HG03066 (cell line): ENCODE measurements around the gene HNRNPL.
A peak's percentile ranks its signal among the peaks of the same experiment; 100 is the strongest.
"Not testable (repeated sequence)": the region's sequence is repeated elsewhere in the genome, so short reads cannot be mapped to it uniquely, and the experiment has no call there.

ENCODE experiments used
- ATAC-seq: cut with Tn5 transposase; IDR thresholded peaks from one replicate; pipeline ENCODE4 v1.9.1; 2021; ENCODE audit warnings: low read depth; ENCODE audit not compliant: unreplicated experiment

Gene HNRNPL

DNA sequence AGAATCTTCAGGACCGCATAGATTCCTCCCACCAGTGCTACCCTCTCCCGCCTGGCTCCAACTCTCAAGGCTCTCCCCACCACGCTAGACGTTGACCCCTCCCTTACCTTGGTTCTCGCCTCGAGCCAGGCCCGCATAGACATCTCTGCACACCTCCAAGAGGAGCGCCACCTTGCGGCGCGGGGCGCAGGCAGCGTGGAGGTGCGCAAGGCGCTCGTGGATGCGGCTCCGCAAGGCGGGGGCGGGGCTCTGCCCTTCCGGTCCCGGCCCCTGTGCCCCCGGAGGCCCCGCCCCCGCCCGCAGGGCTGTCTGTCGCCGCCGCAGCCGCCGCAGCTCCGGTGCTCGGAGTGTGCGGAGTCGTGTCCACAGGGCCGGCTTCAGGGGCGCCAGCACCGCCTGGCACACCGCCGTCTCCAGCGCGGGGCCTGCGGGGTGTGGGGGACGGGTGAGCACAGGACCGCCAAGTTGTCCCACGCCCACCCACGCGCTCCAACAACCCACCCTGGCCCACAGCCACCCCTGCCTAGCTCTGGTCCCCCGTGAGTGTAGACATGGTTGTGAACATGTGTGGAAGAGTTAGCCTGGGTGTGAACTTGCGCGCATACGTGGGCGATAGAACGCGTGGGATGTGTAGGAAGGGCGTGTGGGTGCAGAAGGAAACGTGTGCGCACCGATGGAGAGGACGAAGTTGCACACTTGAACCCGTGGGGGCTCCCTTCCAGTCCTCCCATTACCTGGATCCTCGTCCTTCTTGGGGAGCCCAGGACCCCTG lies 20.2 kb upstream of the HNRNPL start:
- peak; percentile 73 for ATAC-seq

DNA sequence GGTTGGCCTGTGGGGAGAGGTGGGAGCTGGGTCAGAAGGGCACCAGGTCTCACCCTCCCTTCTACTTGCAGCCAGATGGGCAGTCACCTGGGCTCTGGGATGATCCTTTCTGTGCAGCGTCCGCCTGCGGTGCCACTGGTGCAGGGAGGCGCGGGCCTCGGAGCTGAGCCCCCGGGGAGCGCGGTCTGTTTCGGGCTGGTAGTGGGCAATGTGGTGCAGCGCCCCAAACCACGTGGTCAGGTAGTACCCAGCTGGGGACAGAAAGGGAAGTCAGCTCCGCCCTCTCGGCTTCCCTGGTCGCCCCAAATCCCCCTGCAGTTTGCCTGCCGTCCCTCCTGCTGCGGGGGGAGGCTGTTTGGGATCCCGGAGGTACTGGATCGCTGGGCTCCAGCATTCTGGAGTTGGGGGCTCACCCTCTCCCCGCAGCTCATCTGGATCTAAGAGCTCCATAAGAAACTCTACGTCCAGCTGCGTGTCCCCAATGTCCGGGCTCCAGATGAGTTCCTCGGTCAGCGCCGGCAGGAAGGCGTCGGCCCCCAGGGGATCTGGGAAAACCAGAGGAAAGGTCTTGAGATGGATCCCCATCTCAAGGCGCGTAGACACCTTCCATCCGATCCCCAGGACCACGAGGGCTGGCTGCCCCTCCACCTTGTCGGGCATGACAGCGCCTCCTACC lies 19.5 kb upstream of the HNRNPL start:
- no peak for ATAC-seq

DNA sequence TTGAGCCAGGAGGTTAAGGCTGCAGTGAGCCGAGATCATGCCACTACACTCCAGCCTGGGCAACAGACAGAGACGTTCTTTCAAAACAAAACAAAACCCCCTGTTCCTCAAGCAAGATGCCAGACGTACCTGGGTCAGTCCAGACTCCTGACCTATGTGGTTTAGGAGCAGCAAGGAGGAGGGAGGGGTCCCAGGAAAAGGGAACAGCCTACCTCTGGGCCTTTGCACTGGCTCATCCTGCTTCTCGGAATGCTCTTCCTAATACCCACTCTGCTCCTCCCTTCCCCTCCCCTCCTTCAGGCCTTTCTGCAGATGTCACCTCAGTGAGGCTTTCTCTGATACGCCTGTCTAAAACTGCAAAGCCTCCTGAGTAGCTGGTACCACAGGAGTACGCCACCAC lies 18.8 kb upstream of the HNRNPL start:
- no peak for ATAC-seq

DNA sequence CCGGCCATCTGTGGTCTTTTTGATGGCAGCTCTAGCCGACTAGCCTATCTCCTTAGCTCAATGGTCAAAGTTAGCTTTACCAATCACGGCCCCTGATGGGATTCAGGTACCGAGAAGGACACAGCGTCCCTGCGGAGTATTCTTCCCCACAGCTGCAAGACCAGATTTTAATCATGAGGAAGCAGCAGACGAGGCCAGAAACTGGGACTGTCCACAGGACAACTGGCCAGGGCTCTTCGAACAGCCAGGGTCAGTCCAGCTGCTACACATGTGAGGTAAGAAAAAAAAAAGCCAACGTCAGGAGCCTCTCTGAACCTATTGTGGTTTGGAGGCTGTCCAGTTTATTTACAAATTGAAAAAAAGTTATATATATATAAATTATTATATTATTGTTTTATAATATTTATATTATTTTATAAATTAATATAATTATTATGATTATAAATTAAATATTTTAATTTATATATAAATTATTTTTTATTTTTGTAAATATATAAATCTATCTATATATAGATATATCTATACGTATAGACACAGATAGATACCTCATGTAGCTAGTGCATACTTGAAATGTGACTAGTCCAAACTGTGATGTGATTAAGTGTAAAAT lies 17.5 kb upstream of the HNRNPL start:
- ATAC-seq = no peak

DNA sequence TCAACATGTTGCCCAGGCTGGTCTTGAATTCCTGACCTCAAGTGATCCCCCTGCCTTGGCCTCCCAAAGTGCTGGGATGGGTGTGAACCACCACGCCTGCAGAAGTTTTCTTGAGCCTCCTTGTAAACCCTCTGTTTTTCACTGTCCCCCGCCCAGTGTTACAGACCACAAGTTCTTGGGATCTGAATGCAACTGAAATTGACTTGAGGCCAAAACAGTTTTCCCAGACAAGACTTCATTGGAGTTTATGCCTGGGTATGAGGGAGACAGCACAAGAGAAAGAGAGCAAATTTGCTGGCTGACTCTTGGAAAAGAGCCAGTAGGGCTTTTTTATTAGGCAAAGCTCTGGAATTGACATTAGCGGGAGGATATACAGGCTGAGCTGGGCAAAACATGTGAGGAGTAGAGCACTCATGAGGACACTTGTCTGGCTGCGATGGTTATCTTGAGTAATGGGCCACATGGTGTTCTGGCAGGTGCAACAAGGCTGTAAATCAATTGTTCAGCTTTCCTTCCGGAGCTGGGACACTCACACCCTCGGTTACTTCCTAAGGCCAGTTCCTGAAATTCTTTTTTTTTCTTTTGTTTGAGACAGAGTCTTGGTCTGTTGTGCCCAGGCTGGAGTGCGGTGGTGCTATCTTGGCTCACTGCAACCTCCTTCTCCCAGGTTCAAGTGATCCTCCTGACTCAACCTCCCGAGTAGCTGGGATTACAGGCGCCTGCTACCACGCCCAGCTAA lies 12.7 kb upstream of the HNRNPL start:
- ATAC-seq = no peak

DNA sequence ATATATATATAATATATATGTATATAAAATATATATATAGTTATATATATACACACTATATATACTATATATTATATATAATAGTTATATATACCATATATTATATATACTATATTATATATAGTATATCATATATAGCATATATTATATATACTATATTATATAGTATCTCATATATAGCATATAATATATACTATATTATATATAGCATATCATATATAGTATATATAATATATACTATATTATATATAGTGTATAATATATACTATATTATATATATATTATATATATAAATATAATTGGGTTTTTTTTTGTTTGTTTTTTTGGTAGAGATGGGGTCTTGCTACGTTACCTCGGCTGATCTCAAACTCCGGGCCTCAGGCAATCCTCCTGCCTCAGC lies 11.6 kb upstream of the HNRNPL start:
- no peak for ATAC-seq

DNA sequence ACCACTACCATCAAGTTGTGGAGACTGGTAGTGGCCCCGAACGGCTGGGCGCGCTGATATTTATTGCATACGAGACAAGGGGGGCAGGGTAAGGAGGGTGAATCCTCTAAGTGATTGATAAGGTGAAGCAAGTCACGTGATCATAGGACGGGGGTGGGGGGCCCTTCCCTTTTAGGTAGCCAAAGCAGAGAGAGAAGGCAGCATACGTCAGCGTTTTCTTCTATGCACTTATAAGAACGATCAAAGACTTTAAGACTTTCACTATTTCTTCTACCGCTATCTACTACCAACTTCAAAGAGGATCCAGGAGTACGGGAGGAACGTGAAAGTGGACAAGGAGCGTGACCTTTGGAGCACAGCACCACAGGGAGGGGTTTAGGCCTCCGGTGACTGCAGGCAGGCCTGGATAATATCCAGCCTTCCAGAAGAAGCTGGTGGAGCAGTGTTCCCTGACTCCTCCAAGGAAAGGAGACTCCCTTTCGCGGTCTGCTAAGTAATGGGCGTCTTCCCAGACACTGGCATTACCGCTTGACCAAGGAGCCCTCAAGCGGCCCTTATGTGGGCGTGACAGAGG lies 9.9 kb upstream of the HNRNPL start:
- not testable (repeated sequence) for ATAC-seq

DNA sequence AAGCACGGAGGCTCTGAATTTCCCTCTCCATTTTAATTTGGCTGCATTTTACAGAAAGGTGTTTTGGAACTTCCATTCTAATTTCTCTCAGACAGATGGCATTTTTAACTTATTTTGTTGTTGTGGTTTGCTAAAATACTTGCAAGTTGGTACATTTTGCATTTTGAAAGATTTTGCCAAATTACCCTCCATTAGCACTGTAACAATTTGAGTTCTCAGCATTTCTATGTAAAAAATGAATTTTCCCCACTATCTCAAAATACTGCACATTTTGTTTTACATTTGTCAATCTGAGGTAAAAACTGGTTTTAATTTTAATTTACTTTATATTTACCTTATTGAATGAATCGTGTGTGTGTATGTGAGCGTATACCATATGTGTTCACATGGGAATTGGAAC lies 7.0 kb upstream of the HNRNPL start:
- ATAC-seq = no peak

DNA sequence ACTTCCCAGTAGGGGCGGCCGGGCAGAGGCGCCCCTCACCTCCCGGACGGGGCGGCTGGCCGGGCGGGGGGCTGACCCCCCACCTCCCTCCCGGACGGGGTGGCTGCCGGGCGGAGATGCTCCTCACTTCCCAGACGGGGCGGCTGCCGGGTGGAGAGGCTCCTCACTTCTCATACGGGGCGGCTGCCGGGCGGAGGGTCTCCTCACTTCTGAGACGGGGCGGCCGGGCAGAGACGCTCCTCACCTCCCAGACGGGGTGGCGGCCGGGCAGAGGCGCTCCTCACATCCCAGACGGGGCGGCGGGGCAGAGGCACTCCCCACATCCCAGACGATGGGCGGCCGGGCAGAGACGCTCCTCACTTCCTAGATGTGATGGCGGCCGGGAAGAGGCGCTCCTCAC lies 6.0 kb upstream of the HNRNPL start:
- not testable (repeated sequence) for ATAC-seq

DNA sequence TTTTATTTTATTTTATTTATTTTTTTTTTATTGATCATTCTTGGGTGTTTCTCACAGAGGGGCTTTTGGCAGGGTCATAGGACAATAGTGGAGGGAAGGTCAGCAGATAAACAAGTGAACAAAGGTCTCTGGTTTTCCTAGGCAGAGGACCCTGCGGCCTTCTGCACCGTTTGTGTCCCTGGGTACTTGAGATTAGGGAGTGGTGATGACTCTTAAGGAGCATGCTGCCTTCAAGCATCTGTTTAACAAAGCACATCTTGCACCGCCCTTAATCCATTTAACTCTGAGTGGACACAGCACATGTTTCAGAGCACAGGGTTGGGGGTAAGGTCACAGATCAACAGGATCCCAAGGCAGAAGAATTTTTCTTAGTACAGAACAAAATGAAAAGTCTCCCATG lies 5.2 kb upstream of the HNRNPL start:
- ATAC-seq = not testable (repeated sequence)

DNA sequence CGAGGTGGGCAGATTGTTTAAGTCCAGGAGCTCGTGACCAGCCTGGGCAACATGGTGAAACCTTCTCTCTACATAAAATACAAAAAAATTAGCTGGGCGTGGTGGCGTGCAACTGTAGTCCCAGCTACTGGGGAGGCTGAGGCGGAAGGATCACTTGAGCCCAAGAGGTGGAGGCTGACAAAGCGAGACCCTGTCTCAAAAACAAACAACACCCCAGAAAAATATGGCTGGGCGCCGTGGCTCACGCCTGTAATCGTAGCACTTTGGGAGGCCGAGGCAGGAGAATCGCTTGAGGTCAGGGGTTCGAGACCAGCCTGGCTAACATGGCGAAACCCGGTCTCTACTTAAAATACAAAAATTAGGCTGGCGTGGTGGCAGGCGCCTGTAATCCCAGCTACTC lies 3.4 kb upstream of the HNRNPL start:
- no peak for ATAC-seq

DNA sequence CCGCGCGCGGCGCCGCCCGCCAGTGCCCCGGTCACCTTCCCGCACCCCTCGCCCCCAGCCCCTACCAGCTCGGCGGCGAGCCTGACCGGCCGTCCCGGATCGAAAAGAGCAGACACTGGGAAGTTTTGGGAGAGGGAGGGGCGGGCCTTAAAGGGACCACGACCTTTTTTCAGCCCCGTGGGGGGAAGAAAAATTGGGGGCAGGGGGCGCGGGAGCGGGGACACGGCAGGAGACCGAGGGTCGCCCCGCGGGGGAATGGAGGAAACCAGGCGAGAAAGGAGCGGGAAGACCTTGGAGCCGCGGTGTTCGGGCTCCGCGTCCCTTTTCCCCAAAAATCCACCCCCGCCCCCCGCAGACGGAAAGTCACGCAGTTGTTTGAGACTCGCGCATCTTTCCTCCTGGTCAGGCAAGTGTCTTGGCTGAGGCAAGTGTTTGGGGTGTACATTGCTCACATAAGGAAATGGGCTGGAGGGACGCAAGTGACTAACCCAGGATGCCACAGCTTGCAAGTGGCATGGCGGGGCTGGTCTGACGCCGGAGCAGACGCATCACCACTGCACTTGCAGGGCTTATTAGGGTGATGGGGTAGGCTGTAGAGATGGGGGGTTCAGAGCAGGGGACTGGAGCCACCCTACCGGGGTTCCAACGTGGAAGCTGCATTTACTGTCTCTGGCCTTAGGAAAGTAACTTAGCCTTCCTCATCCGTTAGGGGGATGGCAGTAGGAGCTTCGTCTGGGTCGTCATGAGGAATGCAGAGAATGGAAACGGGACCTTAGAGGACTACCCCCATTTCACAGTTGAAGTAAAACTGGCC lies 2.7 kb upstream of the HNRNPL start:
- no peak for ATAC-seq

DNA sequence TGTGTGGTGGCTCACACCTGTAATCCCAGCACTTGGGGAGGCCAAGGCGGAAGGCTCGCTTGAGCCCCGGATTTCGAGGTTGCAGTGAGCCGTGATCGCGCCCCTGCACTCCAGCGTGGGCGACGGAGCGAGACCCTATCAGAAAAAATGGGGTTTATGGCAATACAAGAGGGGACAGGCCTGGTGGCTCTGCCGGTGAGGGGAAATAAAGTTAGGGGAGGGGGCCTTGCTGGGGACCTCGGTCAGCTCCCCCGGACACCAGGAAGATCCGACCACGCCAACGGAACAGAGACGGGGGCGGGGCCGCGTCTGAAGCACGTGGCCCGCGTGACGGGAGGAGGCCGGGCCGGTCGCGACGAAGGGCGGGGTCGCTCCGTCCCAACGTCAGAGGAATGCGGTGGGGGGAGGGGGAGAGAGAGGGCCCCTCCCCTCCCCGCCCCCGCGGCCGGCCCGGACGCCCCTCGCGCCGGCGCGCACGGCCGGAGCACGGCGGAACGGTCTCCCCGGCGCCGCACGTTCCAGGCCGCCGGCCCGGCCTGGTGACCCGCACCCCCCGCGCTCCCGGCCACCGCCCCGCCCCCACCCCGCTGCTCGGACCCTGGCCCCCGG lies 1.9 kb upstream of the HNRNPL start:
- no peak for ATAC-seq

DNA sequence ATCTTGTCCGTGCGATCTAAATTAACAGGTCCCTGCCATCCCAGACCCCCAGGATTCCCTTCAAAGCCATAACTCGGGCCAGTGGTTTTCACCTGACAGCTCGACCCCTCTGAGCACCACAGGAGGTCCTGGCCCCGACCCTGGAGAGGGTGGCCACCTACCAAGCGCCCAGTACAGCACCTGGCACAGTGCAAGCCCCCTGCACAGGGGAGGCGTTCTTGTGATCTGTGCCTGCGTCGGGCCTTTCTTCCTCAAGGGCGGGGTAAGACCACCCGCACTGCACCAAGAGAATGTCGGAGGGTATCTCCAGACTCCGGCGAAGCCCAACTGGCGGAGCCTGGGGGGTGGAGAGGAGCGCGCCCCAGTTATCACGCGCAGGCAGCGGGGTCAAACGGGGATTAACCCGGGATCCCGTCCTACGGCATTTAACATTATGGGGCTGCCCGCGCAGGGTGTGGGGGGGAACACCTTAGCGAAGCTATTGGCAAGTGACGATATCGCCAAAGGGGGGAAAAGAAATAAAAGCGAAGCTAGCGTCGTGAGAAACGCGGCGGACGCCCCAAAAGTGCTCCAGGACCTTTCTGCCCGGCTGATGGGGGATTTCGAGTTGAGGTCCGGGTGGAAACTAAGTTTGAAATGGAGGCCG lies 1.3 kb upstream of the HNRNPL start:
- ATAC-seq = no peak

DNA sequence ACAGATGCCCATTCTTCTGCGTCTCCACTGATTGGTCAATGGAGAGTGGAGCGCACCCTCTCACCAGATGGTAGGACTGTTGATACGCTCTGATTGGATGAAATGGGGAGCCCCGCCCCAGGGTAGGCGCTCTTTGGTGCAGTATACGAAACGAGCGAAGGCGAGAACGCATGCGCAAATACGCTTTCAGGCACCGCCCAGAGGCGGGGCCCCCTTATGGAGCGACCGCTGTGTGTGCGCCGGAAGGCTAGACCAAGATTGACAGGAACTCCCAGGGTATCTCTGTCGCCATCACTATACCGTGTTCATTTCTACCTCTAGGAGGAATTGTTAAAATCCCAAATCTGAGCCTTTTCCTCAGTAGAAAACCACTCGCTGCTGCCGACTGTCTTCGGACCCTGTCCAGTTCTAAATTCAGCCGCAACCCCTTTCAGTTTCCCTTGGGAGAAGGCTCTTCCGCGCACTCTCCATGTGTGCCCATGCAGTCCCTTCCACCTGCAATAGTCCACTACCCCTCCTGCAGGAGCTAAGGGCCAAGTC lies 720 bp upstream of the HNRNPL start:
- peak; percentile 65 for ATAC-seq

DNA sequence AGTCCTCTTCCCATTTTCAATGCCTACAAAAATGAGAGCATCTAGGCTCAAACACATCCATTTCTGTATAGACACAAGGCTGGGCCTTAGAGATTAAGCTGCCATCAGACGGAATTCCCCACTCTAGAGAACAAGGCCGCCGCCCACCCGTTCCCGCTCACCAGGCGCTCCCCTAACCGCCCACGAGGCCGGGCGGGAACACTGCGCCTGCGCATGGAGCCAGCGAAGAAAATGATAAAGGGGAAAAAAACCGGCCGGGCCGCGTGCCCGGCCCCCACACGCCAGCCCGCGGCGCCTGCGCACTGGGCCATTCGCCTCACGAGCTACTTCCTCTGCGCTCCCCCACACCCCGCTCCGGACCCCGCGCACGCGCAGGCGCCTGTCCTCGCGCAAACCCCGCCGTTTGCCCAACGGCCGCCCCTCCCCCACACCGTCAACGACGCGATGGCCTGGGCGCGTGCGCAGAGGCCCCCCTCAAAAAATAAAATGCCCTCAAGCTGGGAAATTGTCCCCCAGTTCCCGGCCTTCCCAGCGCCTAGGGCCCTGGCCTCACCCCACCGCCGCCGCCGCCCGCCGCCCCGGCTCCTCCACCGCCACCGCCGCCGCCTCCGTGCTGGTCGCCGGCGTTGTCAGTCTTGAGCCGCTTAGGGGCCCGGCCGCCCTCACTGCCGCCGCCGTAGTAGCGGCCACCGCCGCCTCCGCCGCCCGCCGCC lies 483 bp downstream of the HNRNPL start:
- no peak for ATAC-seq

DNA sequence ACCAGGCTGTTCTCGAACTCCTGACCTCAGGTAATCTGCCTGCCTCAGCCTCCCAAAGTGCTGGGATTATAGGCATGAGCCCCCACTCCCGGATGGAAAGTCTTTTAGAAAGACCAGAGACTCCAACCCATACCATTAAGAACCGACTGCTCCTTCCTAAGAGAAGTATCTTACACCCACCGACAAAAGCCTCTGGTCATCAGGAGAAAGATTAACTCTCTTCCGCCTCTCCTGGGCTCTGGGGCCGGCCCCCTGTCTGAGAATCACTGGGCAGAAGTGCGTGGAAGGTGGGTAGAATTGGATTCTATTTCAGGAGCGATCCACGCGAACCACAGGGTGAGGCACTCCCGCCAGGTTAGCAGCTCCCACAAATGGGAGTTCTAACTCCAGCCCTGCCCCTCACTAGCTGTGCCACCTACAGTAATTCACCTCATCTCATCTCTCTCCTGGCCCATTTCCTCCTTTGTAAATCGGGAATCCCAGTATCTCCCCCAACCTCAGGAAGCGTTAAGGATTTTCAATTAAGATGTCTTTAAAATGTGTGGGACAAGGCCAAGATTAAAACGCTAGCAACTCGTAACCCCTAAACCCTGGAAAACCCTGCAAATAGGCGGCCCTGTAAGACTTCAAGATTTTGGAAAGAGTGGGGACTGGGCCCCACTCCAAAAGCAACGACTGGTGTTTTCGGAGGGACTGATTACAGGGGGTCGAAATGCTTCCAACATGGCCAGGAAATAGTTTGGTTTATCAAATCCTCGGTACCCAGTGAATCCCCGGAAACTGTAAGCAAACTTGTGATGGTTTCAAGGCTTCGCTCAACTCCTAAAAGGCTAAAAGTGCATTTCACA lies 1.3 kb downstream of the HNRNPL start:
- ATAC-seq = no peak
